RWPE1 (cell line): ENCODE data around the gene CLASP1.
A peak's percentile ranks its signal among the peaks of the same experiment; 100 is the strongest.
"Not testable (repeated sequence)": the region's sequence is repeated elsewhere in the genome, so short reads cannot be mapped to it uniquely, and the experiment has no call there.

Experiments
- CTCF ChIA-PET: fragments of 350-600 bp; sonication (Branson Sonifier 250); formaldehyde crosslinking; extraction: SDS; loops from one replicate; lab custom pipeline; 2021; lab: Yijun Ruan, JAX
- POLR2A ChIA-PET: fragments of 400-600 bp; formaldehyde crosslinking; extraction: SDS; loops from one replicate; lab custom pipeline; 2020; ENCODE audit warnings: antibody characterized with exemption; ENCODE audit not compliant: low non-redundant PET; lab: Yijun Ruan, JAX
- DNase-seq: peaks from one replicate; pipeline ENCODE4 v3.0.0; 2012; ENCODE audit warnings: low spot score
- H3K27ac ChIP-seq: fragments of 450-650 bp; 2 replicates; pipeline ENCODE4 v1.5.1; 2017
- CTCF ChIP-seq: fragments of 450-650 bp; conservative IDR thresholded peaks from 2 replicates; pipeline ENCODE4 v1.5.1; 2017; ENCODE audit warnings: low read depth, mild to moderate bottlenecking

CLASP1 gene

DNA sequence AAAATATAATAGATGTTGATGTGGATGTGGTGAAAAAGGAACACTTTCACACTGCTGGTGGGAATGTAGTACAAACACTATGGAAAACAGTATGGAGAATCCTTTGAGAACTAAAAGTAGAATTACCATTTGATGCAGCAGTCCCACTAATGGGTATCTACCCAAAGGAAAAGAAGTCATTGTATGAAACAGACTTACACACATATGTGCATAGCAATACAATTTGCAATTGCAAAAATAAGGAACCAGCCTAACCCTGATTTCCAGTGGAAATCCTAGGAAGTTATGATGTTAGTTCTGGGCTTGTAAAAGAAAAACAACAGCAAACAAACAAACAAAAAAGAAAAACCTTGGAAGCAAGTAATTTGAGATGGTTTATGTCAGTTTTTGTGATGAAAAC, 28.6 kb upstream of the CLASP1 start:
- no peak overlapping the region for H3K27ac ChIP-seq
- no peak for TF ChIP-seq CTCF
- DNase-seq = no peak
- POLR2A ChIA-PET = no interaction called here
- CTCF ChIA-PET = no interaction called here

DNA sequence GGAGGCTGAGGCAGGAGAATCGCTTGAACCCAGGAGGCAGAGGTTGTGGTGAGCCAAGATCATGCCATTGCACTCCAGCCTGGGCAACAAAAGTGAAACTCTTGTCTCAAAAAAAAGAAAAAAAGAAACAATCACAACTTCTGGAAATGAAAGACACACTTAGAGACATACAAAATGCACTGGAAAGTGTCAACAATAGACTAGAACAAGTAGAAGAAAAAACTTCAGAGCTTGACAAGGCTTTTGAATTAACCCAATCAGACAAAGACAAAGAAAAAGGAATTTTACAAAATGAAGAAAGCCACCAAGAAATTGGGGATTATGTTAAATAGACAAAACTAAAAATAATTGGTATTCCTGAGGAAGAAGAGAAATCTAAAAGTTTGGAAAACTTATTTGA, 22.4 kb upstream of the CLASP1 start:
- CTCF ChIA-PET, POLR2A ChIA-PET, DNase-seq, H3K27ac ChIP-seq: not testable (repeated sequence)

GRCh38 chr2:121670181-121670580, 20.9 kb upstream of the CLASP1 start:
- CTCF ChIA-PET = no interaction called here
- no peak overlapping the region for H3K27ac ChIP-seq
- POLR2A ChIA-PET = interaction anchor here (0.6 kb wide), 1 partner anchor 20 kb away, joined by 3 read pairs; no protein-coding TSS in a partner anchor
- no peak for TF ChIP-seq CTCF
- DNase-seq = no peak

DNA sequence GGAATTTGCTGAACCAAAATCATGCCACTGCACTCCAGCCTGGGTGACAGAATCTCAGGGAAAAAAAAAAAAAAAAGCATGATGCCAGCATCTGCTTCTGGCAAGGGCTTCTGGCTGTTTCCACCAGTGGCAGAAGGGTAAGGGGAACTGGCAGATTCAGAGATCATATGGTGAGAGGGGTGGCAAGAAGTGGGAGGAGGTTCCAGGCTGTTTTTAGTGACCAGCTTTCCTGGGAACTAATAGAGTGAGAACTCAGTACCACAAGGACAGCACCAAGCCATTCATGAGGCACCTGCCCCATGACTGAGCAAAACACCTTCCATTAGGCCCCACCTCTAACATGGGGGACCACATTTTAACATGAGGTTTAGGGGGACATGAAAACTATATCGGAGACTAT, 18.4 kb upstream of the CLASP1 start:
- H3K27ac ChIP-seq = no peak overlapping the region
- TF ChIP-seq CTCF = no peak
- no peak for DNase-seq
- POLR2A ChIA-PET = no interaction called here
- CTCF ChIA-PET = interaction anchor here (0.7 kb wide), 2 partner anchors 22 to 261 kb away, joined by 3 read pairs; no protein-coding TSS in a partner anchor

DNA sequence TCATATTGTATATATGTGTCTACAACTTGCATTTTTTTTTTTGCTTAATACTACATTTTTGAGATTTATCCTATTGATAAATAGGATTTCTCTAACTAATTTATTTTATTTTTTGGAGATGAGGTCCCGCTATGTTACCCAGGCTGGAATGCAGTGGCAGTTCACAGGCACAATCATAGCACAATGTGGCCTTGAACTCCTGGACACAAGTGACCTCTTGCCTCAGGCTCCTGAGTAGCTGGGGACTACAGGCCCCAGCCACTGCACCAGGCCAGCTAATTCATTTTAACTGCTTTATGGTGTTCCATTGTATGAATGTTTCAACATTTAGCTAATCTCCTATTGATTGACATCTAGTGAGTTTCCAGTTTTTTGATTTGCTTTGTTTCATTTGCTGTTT, 16.8 kb upstream of the CLASP1 start:
- ChIA-PET POLR2A (no interaction called here), CTCF (no interaction called here)

GRCh38 chr2:121665504-121665903, 16.2 kb upstream of the CLASP1 start:
- peak; percentile 70 for DNase-seq
- peak overlapping the region; percentile 49; the same call in 1 of the 2 replicates for H3K27ac ChIP-seq
- POLR2A ChIA-PET = no interaction called here
- CTCF ChIA-PET = interaction anchor here (0.7 kb wide), 1 partner anchor 70 kb away, joined by 3 read pairs; no protein-coding TSS in a partner anchor
- TF ChIP-seq CTCF = no peak

More for the DNA sequence above, 16.8 kb upstream of the CLASP1 start:
- DNase-seq = no peak
- TF ChIP-seq CTCF = no peak
- peak overlapping the region; percentile 48 for H3K27ac ChIP-seq

DNA sequence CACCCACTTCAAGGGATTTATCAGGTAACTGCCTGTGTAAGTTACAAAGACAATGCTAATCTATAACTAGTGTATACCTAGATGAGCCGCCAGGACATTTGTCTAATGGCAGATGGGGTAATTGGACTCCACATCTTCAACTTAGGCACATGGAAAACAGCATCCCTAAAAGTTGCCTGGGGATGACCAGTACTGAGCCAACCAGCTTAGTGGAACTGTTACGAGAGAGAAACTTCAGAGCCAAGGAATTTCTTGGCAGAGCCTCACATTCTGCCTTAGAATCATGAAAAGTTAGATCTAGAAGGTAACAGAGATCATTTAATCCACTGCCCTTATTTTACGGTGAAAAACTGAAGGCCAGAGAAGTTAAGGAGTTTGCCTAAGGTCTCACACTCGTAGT, 15.5 kb upstream of the CLASP1 start:
- TF ChIP-seq CTCF = no peak
- ChIA-PET POLR2A (no interaction called here), CTCF (interaction anchor here (0.5 to 0.7 kb wide), 2 partner anchors 8 to 69 kb away, joined by 3 to 4 read pairs; no protein-coding TSS in a partner anchor)
- no peak for DNase-seq
- H3K27ac ChIP-seq = no peak overlapping the region
